GM10266 (cell line): Measurements from ENCODE around the gene HELQ.

ENCODE experiments used
- DNase-seq: peaks from one replicate; pipeline ENCODE4 v3.0.0; 2012; ENCODE audit errors: extremely low spot score
- TF ChIP-seq, protein P1 (sequence below): IDR thresholded peaks from 2 replicates; pipeline ENCODE4 v1.5.1; 2012; ENCODE audit warnings: mild to moderate bottlenecking, low read depth; ENCODE audit not compliant: control insufficient read depth, insufficient read depth; ENCODE audit errors: missing control alignments

HELQ gene

DNA sequence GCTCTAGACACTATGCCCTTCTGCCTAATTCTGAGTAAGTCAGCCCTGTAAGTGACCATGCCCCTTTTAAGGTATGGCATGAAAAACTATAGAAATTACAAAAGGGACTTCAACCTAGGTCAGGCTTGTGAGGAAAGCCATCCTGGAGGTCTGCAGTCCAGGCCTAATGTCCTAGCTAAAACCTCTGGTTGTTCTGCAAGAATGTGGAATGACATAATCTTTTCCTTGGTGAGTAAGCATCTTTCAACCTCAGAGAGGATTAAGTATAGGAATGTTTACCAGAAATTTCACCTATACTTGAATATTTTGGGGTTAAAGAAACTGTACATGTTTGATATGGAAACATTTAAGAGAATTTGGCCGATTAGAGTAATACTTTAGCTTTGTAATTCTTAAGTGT lies 97.2 kb downstream of the HELQ start:
- TF ChIP-seq, protein P1, sequence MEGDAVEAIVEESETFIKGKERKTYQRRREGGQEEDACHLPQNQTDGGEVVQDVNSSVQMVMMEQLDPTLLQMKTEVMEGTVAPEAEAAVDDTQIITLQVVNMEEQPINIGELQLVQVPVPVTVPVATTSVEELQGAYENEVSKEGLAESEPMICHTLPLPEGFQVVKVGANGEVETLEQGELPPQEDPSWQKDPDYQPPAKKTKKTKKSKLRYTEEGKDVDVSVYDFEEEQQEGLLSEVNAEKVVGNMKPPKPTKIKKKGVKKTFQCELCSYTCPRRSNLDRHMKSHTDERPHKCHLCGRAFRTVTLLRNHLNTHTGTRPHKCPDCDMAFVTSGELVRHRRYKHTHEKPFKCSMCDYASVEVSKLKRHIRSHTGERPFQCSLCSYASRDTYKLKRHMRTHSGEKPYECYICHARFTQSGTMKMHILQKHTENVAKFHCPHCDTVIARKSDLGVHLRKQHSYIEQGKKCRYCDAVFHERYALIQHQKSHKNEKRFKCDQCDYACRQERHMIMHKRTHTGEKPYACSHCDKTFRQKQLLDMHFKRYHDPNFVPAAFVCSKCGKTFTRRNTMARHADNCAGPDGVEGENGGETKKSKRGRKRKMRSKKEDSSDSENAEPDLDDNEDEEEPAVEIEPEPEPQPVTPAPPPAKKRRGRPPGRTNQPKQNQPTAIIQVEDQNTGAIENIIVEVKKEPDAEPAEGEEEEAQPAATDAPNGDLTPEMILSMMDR: no peak
- no peak for DNase-seq
